ENCODE results near the gene B3GAT3. TPM values are rescaled to one million over a fixed set of nuclear protein-coding genes. Genes with fewer than 3 reads are reported as not detected.
A peak's percentile ranks its signal among the peaks of the same experiment; 100 is the strongest.

B3GAT3 gene
- total and polyA plus RNA-seq, 9 donors, result 18.7 to 27.2 (median 22.6) TPM

- 58% methylated on average over 6 of the region's 8 CpGs for WGBS (ENCODE audit: insufficient coverage)
- Histone ChIP-seq H3K9me3 (replicated peaks; ENCODE audit: control insufficient read depth, low read depth, low read length) (no peaks in the 10 kb centered on the region), H3K36me3 (ENCODE audit: control insufficient read depth, insufficient read depth, low read length) (peaks cover 47% of the 10 kb centered on the region), H3K27ac (ENCODE audit: low read length) (peak overlapping the region; percentile 92), H3K4me3 (ENCODE audit: low read length) (no peak overlapping the region), H3K4me1 (ENCODE audit: control insufficient read depth, insufficient read depth, low read length) (peaks cover 26% of the 10 kb centered on the region), H3K27me3 (ENCODE audit: control insufficient read depth, insufficient read depth, low read length) (peaks cover 2% of the 10 kb centered on the region)
- no peak for DNase-seq
Measured at GRCh38 chr11:62614275-62614674, 7.5 kb downstream of the B3GAT3 start.

GRCh38 chr11:62613291-62613778, 8.5 kb downstream of the B3GAT3 start:
- H3K27me3 ChIP-seq (ENCODE audit: control insufficient read depth, insufficient read depth, low read length), result peaks cover 2% of the 10 kb centered on the region
- H3K36me3 ChIP-seq (ENCODE audit: control insufficient read depth, insufficient read depth, low read length), result peaks cover 56% of the 10 kb centered on the region
- WGBS (ENCODE audit: insufficient coverage), result 58% methylated on average over 14 of the region's 15 CpGs
- H3K27ac ChIP-seq (ENCODE audit: low read length), result peak overlapping the region; percentile 92
- DNase-seq, result no peak
- peaks cover 24% of the 10 kb centered on the region for H3K4me1 ChIP-seq (ENCODE audit: control insufficient read depth, insufficient read depth, low read length)
- no peaks in the 10 kb centered on the region for H3K9me3 ChIP-seq (replicated peaks; ENCODE audit: control insufficient read depth, low read depth, low read length)
- no peak overlapping the region for H3K4me3 ChIP-seq (ENCODE audit: low read length)

GRCh38 chr11:62612366-62613290, 9.2 kb downstream of the B3GAT3 start, which contains the start of the genes EML3 and ROM1:
Gene EML3, minus strand, starts transcription at chr11:62612775. Its CDS starts 318 bp downstream, at chr11:62612457.
Gene ROM1, plus strand, starts transcription at chr11:62613257. Its CDS starts 25 bp downstream, at chr11:62613282.
- peaks cover 24% of the 10 kb centered on the region for H3K4me1 ChIP-seq (ENCODE audit: control insufficient read depth, insufficient read depth, low read length)
- 3% methylated on average over 71 of the region's 91 CpGs for WGBS (ENCODE audit: insufficient coverage)
- H3K4me3 ChIP-seq (ENCODE audit: low read length), result peak within 1 kb of the TSS; percentile 60
- DNase-seq, result peak; percentile 96
- peak within 1 kb of the TSS; percentile 92 for H3K27ac ChIP-seq (ENCODE audit: low read length)
- peaks cover 2% of the 10 kb centered on the region for H3K27me3 ChIP-seq (ENCODE audit: control insufficient read depth, insufficient read depth, low read length)
- H3K36me3 ChIP-seq (ENCODE audit: control insufficient read depth, insufficient read depth, low read length), result peaks cover 59% of the 10 kb centered on the region
- H3K9me3 ChIP-seq (replicated peaks; ENCODE audit: control insufficient read depth, low read depth, low read length), result no peaks in the 10 kb centered on the region

- Histone ChIP-seq H3K27me3 (ENCODE audit: control insufficient read depth, insufficient read depth, low read length) (peaks cover 2% of the 10 kb centered on the region), H3K36me3 (ENCODE audit: control insufficient read depth, insufficient read depth, low read length) (peaks cover 57% of the 10 kb centered on the region), H3K4me3 (ENCODE audit: low read length) (peak overlapping the region; percentile 60), H3K27ac (ENCODE audit: low read length) (peak overlapping the region; percentile 92), H3K4me1 (ENCODE audit: control insufficient read depth, insufficient read depth, low read length) (peaks cover 24% of the 10 kb centered on the region), H3K9me3 (replicated peaks; ENCODE audit: control insufficient read depth, low read depth, low read length) (no peaks in the 10 kb centered on the region)
- WGBS (ENCODE audit: insufficient coverage), result under 1% methylated on average over 34 of the region's 34 CpGs
- DNase-seq, result peak; percentile 79
Measured at GRCh38 chr11:62611705-62612365, 10.0 kb downstream of the B3GAT3 start.

- no peak for DNase-seq
- Histone ChIP-seq H3K4me3 (ENCODE audit: low read length) (peak overlapping the region; percentile 60), H3K4me1 (ENCODE audit: control insufficient read depth, insufficient read depth, low read length) (peaks cover 24% of the 10 kb centered on the region), H3K27ac (ENCODE audit: low read length) (peak overlapping the region; percentile 92), H3K27me3 (ENCODE audit: control insufficient read depth, insufficient read depth, low read length) (peaks cover 2% of the 10 kb centered on the region), H3K9me3 (replicated peaks; ENCODE audit: control insufficient read depth, low read depth, low read length) (no peaks in the 10 kb centered on the region), H3K36me3 (ENCODE audit: control insufficient read depth, insufficient read depth, low read length) (peaks cover 53% of the 10 kb centered on the region)
- WGBS (ENCODE audit: insufficient coverage), result 68% methylated on average over 8 of the region's 28 CpGs
Measured at GRCh38 chr11:62610814-62611704, 10.7 kb downstream of the B3GAT3 start.

- H3K36me3 ChIP-seq (ENCODE audit: control insufficient read depth, insufficient read depth, low read length), result peaks cover 54% of the 10 kb centered on the region
- 67% methylated on average over 1 of the region's 6 CpGs for WGBS (ENCODE audit: insufficient coverage)
- H3K27ac ChIP-seq (ENCODE audit: low read length), result no peak overlapping the region
Measured at GRCh38 chr11:62610403-62610802, 11.4 kb downstream of the B3GAT3 start.

GRCh38 chr11:62608776-62609175, 13.0 kb downstream of the B3GAT3 start:
- Histone ChIP-seq H3K36me3 (ENCODE audit: control insufficient read depth, insufficient read depth, low read length) (peaks cover 52% of the 10 kb centered on the region), H3K4me1 (ENCODE audit: control insufficient read depth, insufficient read depth, low read length) (peaks cover 28% of the 10 kb centered on the region), H3K4me3 (ENCODE audit: low read length) (no peak overlapping the region), H3K9me3 (replicated peaks; ENCODE audit: control insufficient read depth, low read depth, low read length) (no peaks in the 10 kb centered on the region), H3K27ac (ENCODE audit: low read length) (no peak overlapping the region), H3K27me3 (ENCODE audit: control insufficient read depth, insufficient read depth, low read length) (peaks cover 2% of the 10 kb centered on the region)
- DNase-seq, result no peak
- 82% methylated on average over 6 of the region's 12 CpGs for WGBS (ENCODE audit: insufficient coverage)

More at GRCh38 chr11:62610403-62610802, 11.4 kb downstream of the B3GAT3 start:
- Histone ChIP-seq H3K4me1 (ENCODE audit: control insufficient read depth, insufficient read depth, low read length) (peaks cover 24% of the 10 kb centered on the region), H3K4me3 (ENCODE audit: low read length) (no peak overlapping the region), H3K9me3 (replicated peaks; ENCODE audit: control insufficient read depth, low read depth, low read length) (no peaks in the 10 kb centered on the region), H3K27me3 (ENCODE audit: control insufficient read depth, insufficient read depth, low read length) (peaks cover 2% of the 10 kb centered on the region)
- no peak for DNase-seq

GRCh38 chr11:62607714-62608113, 14.1 kb downstream of the B3GAT3 start:
- 61% methylated on average over 2 of the region's 4 CpGs for WGBS (ENCODE audit: insufficient coverage)
- no peaks in the 10 kb centered on the region for H3K9me3 ChIP-seq (replicated peaks; ENCODE audit: control insufficient read depth, low read depth, low read length)
- H3K4me1 ChIP-seq (ENCODE audit: control insufficient read depth, insufficient read depth, low read length), result peaks cover 29% of the 10 kb centered on the region
- H3K27me3 ChIP-seq (ENCODE audit: control insufficient read depth, insufficient read depth, low read length), result peaks cover 2% of the 10 kb centered on the region
- DNase-seq, result no peak
- peaks cover 52% of the 10 kb centered on the region for H3K36me3 ChIP-seq (ENCODE audit: control insufficient read depth, insufficient read depth, low read length)
- no peak overlapping the region for H3K4me3 ChIP-seq (ENCODE audit: low read length)
- H3K27ac ChIP-seq (ENCODE audit: low read length), result no peak overlapping the region

GRCh38 chr11:62605902-62606301, 15.9 kb downstream of the B3GAT3 start:
- H3K4me1 ChIP-seq (ENCODE audit: control insufficient read depth, insufficient read depth, low read length), result peaks cover 22% of the 10 kb centered on the region
- DNase-seq, result no peak
- WGBS (ENCODE audit: insufficient coverage), result 83% methylated on average over 9 of the region's 15 CpGs
- H3K4me3 ChIP-seq (ENCODE audit: low read length), result no peak overlapping the region
- H3K9me3 ChIP-seq (replicated peaks; ENCODE audit: control insufficient read depth, low read depth, low read length), result no peaks in the 10 kb centered on the region
- H3K36me3 ChIP-seq (ENCODE audit: control insufficient read depth, insufficient read depth, low read length), result peaks cover 52% of the 10 kb centered on the region
- H3K27me3 ChIP-seq (ENCODE audit: control insufficient read depth, insufficient read depth, low read length), result no peaks in the 10 kb centered on the region
- H3K27ac ChIP-seq (ENCODE audit: low read length), result no peak overlapping the region
